Skeletal muscle tissue (tissue), 4 donors: ENCODE measurements around the gene OR51L1. TPM values are rescaled to one million over a fixed set of nuclear protein-coding genes. Genes with fewer than 3 reads are reported as not detected.
"Not testable (repeated sequence)": the region's sequence is repeated elsewhere in the genome, so short reads cannot be mapped to it uniquely, and the experiment has no call there.

ENCODE experiments used
- H3K27ac ChIP-seq: one replicate; pipeline ENCODE4 v1.7.0; 2013; ENCODE audit warnings: mild to moderate bottlenecking, low read depth, low read length, inconsistent platforms
- H3K27me3 ChIP-seq, 3 donors: one replicate each; pipeline ENCODE4 v1.7.0; 2013; ENCODE audit warnings: low read length in 3 of 3; ENCODE audit not compliant: control insufficient read depth in 3 of 3, insufficient read depth in 3 of 3
- H3K36me3 ChIP-seq, 3 donors: one replicate each; pipeline ENCODE4 v1.7.0; 2013; ENCODE audit warnings: low read length in 3 of 3; ENCODE audit not compliant: control insufficient read depth in 3 of 3, insufficient read depth in 3 of 3
- H3K4me1 ChIP-seq, 3 donors: one replicate each; pipeline ENCODE4 v1.7.0; 2013; ENCODE audit warnings: low read length in 3 of 3, mild to moderate bottlenecking in 3 of 3; ENCODE audit not compliant: control insufficient read depth in 3 of 3, insufficient read depth in 3 of 3
- H3K4me3 ChIP-seq, 3 donors: one replicate each; pipeline ENCODE4 v1.7.0; 2013; ENCODE audit warnings: low read length in 3 of 3
- H3K9ac ChIP-seq, 3 donors: one replicate each; pipeline ENCODE4 v1.7.0; 2013; ENCODE audit warnings: low read length in 3 of 3, mild to moderate bottlenecking in 3 of 3, moderate library complexity in 2 of 3, low read depth in 1 of 3
- H3K9me3 ChIP-seq, 3 donors: one replicate each; pipeline ENCODE4 v1.7.0; 2013; ENCODE audit warnings: low read length in 3 of 3; ENCODE audit not compliant: control insufficient read depth in 3 of 3
- total RNA-seq: library from RNA; depleted of rRNA; stranded (reverse); fragments of >200 nt; gene quantifications from one replicate; pipeline ENCODE4 v1.2.3, GENCODE V29; 2014
- donor health status: Osteomylitis.

The OR51L1 gene, protein sequence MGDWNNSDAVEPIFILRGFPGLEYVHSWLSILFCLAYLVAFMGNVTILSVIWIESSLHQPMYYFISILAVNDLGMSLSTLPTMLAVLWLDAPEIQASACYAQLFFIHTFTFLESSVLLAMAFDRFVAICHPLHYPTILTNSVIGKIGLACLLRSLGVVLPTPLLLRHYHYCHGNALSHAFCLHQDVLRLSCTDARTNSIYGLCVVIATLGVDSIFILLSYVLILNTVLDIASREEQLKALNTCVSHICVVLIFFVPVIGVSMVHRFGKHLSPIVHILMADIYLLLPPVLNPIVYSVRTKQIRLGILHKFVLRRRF
- total RNA-seq: not detected

DNA sequence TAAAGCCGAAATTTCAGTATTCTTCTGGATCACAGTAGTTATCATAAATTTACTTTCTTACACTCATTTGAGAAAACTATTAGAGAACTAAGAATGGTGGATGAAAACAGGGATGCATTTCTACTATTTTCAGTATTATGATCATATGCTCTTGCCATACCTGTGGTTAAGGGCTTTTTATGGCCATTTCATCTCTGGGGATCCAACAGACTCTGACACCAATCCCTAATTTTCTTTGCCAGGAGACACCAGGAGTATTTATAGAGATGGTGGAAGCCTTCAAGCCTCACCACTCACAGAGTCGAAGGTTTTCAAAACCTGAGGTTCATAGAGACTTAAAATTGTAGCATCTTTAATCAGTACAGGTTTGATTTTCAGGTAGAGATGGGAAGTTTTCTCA, at the start of gene OR51L1:
TSS of gene OR51L1 (plus strand) at position 301 of the 400 bp plus-strand sequence. CDS start 4,132 bp downstream, outside the sequence.
- Histone ChIP-seq H3K9ac (no peak within 1 kb of the TSS), H3K9me3 (no peaks in the 10 kb centered on the region), H3K4me3 (no peak within 1 kb of the TSS), H3K4me1 (no peaks in the 10 kb centered on the region), H3K36me3 (no peaks in the 10 kb centered on the region), H3K27ac (no peak within 1 kb of the TSS), H3K27me3 (no peaks in the 10 kb centered on the region)

- no peaks in the 10 kb centered on the region for H3K4me1 ChIP-seq
- H3K36me3 ChIP-seq: no peaks in the 10 kb centered on the region
- no peak within 1 kb of the TSS for H3K9ac ChIP-seq
- no peak within 1 kb of the TSS for H3K27ac ChIP-seq
- no peaks in the 10 kb centered on the region for H3K27me3 ChIP-seq
- H3K4me3 ChIP-seq: no peak within 1 kb of the TSS
- no peaks in the 10 kb centered on the region for H3K9me3 ChIP-seq
Observed at GRCh38 chr11:4947505-4947904, 47.1 kb upstream of the OR51L1 start, which contains the start of gene OR51A4. TSS of gene OR51A4 (minus strand) at chr11:4947605. CDS start at chr11:4947100, 505 bp downstream.

- not testable (repeated sequence) for H3K9me3 ChIP-seq, H3K27ac ChIP-seq, H3K9ac ChIP-seq, H3K4me3 ChIP-seq, H3K4me1 ChIP-seq, H3K27me3 ChIP-seq, H3K36me3 ChIP-seq
Observed at GRCh38 chr11:4955613-4956012, 39.0 kb upstream of the OR51L1 start, which contains the start of gene OR51A2. TSS of gene OR51A2 (minus strand) at chr11:4955713. CDS start at chr11:4955713, 0 bp downstream.

DNA sequence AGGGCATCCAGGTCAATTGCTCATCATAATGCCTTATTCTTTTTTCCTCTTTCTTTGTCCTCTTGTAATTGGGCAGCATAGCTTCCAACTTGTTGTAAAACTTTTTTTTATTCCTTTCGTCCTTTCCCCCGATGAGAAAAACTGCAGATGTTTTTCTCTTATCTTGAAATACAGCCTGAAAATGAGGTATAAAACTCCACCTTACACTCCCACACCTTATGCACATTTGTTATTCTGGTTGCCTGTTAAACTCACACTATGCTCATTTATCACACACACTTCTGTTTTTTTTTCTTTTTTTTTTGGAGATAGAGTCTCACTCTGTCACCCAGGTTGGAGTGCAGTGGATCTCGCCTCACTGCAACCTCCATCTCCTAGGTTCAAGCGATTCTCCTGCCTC, 37.3 kb upstream of the OR51L1 start:
- Histone ChIP-seq H3K27ac (no peak overlapping the region), H3K4me3 (no peak overlapping the region), H3K27me3 (no peaks in the 10 kb centered on the region), H3K36me3 (no peaks in the 10 kb centered on the region), H3K9me3 (no peaks in the 10 kb centered on the region), H3K9ac (no peak overlapping the region), H3K4me1 (no peaks in the 10 kb centered on the region)

DNA sequence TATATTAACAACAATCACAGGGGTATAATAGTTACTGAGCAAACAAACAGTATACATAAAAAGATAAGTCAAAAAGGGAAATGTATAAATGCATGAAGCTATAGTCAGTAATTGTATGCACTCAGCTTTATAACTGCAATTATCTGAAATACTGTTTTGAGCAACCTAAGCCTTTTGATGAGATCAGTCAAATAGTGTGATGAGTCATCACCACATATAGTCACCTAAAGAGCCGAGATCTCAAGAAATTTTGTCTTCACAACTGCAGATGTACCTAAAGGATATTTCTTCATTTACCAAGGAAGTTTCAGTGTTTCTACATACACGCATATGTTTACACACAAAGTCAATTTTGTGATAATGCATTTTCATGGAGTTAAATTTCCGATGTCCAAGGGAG, 33.8 kb upstream of the OR51L1 start:
- Histone ChIP-seq H3K4me3 (no peak overlapping the region), H3K9me3 (no peaks in the 10 kb centered on the region), H3K9ac (no peak overlapping the region), H3K4me1 (no peaks in the 10 kb centered on the region), H3K36me3 (no peaks in the 10 kb centered on the region), H3K27ac (no peak overlapping the region), H3K27me3 (no peaks in the 10 kb centered on the region)

GRCh38 chr11:4962816-4963215, 31.8 kb upstream of the OR51L1 start:
- no peaks in the 10 kb centered on the region for H3K36me3 ChIP-seq
- no peak overlapping the region for H3K27ac ChIP-seq
- H3K9ac ChIP-seq: no peak overlapping the region
- H3K4me3 ChIP-seq: no peak overlapping the region
- no peaks in the 10 kb centered on the region for H3K9me3 ChIP-seq
- no peaks in the 10 kb centered on the region for H3K27me3 ChIP-seq
- no peaks in the 10 kb centered on the region for H3K4me1 ChIP-seq

DNA sequence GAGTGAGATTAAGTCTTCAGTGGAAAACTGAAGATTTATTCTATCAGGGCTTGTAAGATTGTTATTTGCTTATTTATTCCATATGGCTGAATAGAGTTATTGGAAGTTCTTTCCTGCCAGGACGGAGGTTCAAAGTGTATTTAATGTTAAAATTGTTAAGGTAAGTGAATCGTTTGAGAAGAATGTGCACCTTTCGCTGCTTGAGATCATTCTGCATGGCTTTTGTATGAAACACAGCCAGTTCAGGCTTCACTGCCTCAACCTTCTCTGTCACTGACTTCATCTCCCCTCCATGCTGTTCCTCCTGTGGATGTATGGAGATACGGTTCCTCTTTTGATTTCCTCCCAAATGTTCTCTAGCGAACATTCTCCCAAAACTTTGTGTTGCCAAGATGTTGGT, 19.2 kb upstream of the OR51L1 start:
- Histone ChIP-seq H3K36me3 (no peaks in the 10 kb centered on the region), H3K27ac (no peak overlapping the region), H3K4me3 (no peak overlapping the region), H3K9me3 (no peaks in the 10 kb centered on the region), H3K4me1 (no peaks in the 10 kb centered on the region), H3K9ac (no peak overlapping the region), H3K27me3 (no peaks in the 10 kb centered on the region)

GRCh38 chr11:4979036-4979435, 15.6 kb upstream of the OR51L1 start:
- Histone ChIP-seq H3K9me3 (no peaks in the 10 kb centered on the region), H3K9ac (no peak overlapping the region), H3K27ac (no peak overlapping the region), H3K27me3 (no peaks in the 10 kb centered on the region), H3K4me3 (no peak overlapping the region), H3K4me1 (no peaks in the 10 kb centered on the region), H3K36me3 (no peaks in the 10 kb centered on the region)

GRCh38 chr11:4982678-4983077, 12.0 kb upstream of the OR51L1 start:
- no peak overlapping the region for H3K27ac ChIP-seq
- no peaks in the 10 kb centered on the region for H3K9me3 ChIP-seq
- no peak overlapping the region for H3K4me3 ChIP-seq
- no peaks in the 10 kb centered on the region for H3K27me3 ChIP-seq
- no peak overlapping the region for H3K9ac ChIP-seq
- no peaks in the 10 kb centered on the region for H3K36me3 ChIP-seq
- H3K4me1 ChIP-seq: no peaks in the 10 kb centered on the region

DNA sequence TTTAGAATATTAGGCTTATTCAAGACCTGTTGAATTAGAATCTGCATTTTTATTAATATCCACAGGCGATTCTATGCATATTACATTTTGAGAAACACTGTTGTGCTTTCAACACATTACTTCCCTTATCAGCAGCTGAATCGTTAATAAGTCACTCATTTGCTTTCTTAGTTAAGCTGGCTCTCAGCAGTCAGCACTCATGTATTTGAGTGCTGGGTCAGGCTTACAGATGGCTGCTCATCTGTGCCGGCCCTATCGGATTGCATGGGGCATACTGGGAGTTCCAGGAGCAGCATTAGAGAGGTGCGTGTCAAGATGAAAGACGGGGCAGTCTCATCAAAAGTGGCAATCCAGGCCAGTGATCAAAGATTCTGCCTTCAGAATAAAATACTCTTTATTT, 10.8 kb upstream of the OR51L1 start:
- H3K9ac ChIP-seq: no peak overlapping the region
- H3K4me3 ChIP-seq: no peak overlapping the region
- H3K36me3 ChIP-seq: no peaks in the 10 kb centered on the region
- no peaks in the 10 kb centered on the region for H3K9me3 ChIP-seq
- H3K27me3 ChIP-seq: no peaks in the 10 kb centered on the region
- no peak overlapping the region for H3K27ac ChIP-seq
- no peaks in the 10 kb centered on the region for H3K4me1 ChIP-seq
